GM10266 (cell line): ENCODE results near the gene MMP14.
"Not testable (repeated sequence)": the region's sequence is repeated elsewhere in the genome, so short reads cannot be mapped to it uniquely, and the experiment has no call there.

Source experiments
- DNase-seq: peaks from one replicate; pipeline ENCODE4 v3.0.0; 2012; ENCODE audit errors: extremely low spot score
- CTCF ChIP-seq: IDR thresholded peaks from 2 replicates; pipeline ENCODE4 v1.5.1; 2012; ENCODE audit warnings: mild to moderate bottlenecking, low read depth; ENCODE audit not compliant: control insufficient read depth, insufficient read depth; ENCODE audit errors: missing control alignments

The MMP14 gene

GRCh38 chr14:22822571-22823098 is 13.8 kb upstream of the MMP14 start:
- peak; percentile 81 for TF ChIP-seq CTCF
- peak; percentile 69 for DNase-seq

- no peak for TF ChIP-seq CTCF
- no peak for DNase-seq
Measured at GRCh38 chr14:22824711-22825359, 11.6 kb upstream of the MMP14 start.

GRCh38 chr14:22829076-22829660 is 7.2 kb upstream of the MMP14 start:
- DNase-seq, result not testable (repeated sequence)

GRCh38 chr14:22829661-22830442 is 6.5 kb upstream of the MMP14 start, which contains the start of gene MRPL52:
Gene MRPL52, plus strand, starts transcription at chr14:22829887. Its CDS starts 26 bp downstream, at chr14:22829913.
- TF ChIP-seq CTCF, result no peak
- peak; percentile 90 for DNase-seq

- TF ChIP-seq CTCF, result no peak
- no peak for DNase-seq
Measured at GRCh38 chr14:22830443-22831010, 5.9 kb upstream of the MMP14 start.

- no peak for DNase-seq
- TF ChIP-seq CTCF, result no peak
Measured at GRCh38 chr14:22835505-22835904, 880 bp upstream of the MMP14 start.

GRCh38 chr14:22837114-22837749 is 847 bp downstream of the MMP14 start:
- no peak for TF ChIP-seq CTCF
- DNase-seq, result no peak
